BE2C (cell line): ENCODE measurements around the gene TNS2.

ENCODE experiments used
- DNase-seq: peaks from one replicate; pipeline ENCODE4 v3.0.0-alpha.2; 2020
- H3K27me3 ChIP-seq: fragments of 250-450 bp; sonication (Bioruptor Pico); 2 replicates; pipeline ENCODE4 v1.5.1; 2020; ENCODE audit warnings: mild to moderate bottlenecking
- H3K36me3 ChIP-seq: fragments of 250-450 bp; sonication (Bioruptor Pico); 2 replicates; pipeline ENCODE4 v1.5.1; 2020; ENCODE audit warnings: mild to moderate bottlenecking
- H3K4me1 ChIP-seq: fragments of 250-450 bp; sonication (Bioruptor Pico); 2 replicates; pipeline ENCODE4 v1.5.1; 2020
- H3K4me3 ChIP-seq: 2 replicates; pipeline ENCODE4 v1.5.1; 2011; ENCODE audit warnings: low read depth, low read length
- H3K9me3 ChIP-seq: fragments of 250-450 bp; sonication (Bioruptor Pico); 2 replicates; pipeline ENCODE4 v1.5.1; 2020
- TF ChIP-seq, protein P1 (sequence below): IDR thresholded peaks from 2 replicates; pipeline ENCODE4 v1.5.1; 2012; ENCODE audit warnings: mild to moderate bottlenecking, low read depth, low read length

Gene TNS2

DNA sequence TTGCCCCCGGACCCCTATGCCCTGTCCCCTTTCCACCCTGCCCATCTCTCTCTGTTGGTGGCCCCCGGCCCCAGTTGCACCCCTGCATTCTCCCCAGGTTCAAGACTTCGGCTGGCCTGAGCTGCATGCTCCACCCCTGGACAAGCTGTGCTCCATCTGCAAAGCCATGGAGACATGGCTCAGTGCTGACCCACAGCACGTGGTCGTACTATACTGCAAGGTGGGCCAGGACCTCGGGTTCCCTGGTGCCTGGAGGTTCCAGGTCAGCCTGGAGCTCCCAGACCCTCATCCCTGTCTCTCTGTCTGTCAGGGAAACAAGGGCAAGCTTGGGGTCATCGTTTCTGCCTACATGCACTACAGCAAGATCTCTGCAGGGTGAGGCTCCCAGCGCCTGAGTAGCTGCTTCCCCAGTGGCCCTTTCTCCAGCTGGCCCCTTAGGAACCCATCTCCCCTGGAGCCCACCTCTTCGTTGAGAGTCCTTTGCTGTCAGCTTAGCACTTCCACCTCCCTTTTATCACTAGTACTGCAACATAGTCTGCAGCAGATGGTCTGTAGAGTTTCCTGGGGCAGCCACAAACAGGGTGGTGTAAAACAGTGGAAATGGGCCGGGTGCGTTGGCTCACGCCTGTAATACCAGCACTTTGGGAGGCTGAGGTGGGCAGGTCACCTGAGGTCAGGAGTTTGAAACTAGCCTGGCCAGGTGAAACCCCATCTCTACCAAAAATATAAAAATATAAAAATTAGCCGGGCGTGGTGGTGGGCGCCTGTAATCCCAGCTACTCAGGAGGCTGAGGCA lies 5.8 kb downstream of the TNS2 start:
- DNase-seq, result no peak
- TF ChIP-seq, protein P1, sequence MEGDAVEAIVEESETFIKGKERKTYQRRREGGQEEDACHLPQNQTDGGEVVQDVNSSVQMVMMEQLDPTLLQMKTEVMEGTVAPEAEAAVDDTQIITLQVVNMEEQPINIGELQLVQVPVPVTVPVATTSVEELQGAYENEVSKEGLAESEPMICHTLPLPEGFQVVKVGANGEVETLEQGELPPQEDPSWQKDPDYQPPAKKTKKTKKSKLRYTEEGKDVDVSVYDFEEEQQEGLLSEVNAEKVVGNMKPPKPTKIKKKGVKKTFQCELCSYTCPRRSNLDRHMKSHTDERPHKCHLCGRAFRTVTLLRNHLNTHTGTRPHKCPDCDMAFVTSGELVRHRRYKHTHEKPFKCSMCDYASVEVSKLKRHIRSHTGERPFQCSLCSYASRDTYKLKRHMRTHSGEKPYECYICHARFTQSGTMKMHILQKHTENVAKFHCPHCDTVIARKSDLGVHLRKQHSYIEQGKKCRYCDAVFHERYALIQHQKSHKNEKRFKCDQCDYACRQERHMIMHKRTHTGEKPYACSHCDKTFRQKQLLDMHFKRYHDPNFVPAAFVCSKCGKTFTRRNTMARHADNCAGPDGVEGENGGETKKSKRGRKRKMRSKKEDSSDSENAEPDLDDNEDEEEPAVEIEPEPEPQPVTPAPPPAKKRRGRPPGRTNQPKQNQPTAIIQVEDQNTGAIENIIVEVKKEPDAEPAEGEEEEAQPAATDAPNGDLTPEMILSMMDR, result no peak
- Histone ChIP-seq H3K9me3 (no peaks in the 10 kb centered on the region), H3K4me1 (peaks cover 7% of the 10 kb centered on the region), H3K27me3 (no peaks in the 10 kb centered on the region), H3K36me3 (no peaks in the 10 kb centered on the region), H3K4me3 (no peak overlapping the region)

DNA sequence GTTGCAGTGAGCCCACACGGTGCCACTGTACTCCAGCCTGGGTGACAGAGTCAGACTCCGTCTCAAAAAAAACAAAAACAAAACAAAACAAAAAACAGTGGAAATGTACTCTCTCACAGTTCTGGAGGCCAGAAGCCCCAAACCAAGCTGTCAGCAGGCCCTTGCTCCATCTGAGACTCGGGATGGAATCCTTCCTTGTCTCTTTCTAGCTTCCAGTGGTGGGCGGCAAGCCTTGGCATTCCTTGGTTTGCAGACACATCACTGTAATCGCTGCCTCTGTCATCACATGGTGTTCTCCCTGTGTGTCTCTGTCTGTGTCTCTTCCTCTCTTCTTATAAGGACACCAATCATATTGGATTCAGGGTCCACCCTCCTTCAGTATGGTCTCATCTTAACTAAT lies 6.4 kb downstream of the TNS2 start:
- Histone ChIP-seq H3K4me3 (no peak overlapping the region), H3K36me3 (no peaks in the 10 kb centered on the region), H3K27me3 (no peaks in the 10 kb centered on the region), H3K9me3 (no peaks in the 10 kb centered on the region), H3K4me1 (peaks cover 7% of the 10 kb centered on the region; the same call in 1 of the 2 replicates)
- TF ChIP-seq, protein P1, result no peak
- no peak for DNase-seq

DNA sequence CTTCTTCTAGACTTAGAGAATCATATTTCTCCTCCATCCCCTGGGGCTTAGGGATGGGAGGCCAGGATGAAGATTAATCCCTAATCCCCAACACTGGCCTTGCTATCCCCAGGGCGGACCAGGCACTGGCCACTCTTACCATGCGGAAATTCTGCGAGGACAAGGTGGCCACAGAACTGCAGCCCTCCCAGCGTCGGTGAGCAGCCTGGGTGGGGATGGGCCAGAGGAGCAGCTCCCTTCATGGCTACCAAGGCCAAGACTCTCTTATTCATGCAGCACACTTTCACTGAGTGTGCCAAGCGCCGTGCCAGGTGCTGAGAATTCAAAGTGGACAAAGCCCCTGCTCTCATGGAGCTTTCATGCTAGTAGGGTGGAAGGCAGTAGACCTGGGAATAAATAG lies 7.0 kb downstream of the TNS2 start:
- no peak for DNase-seq
- Histone ChIP-seq H3K4me1 (peaks cover 7% of the 10 kb centered on the region; the same call in 1 of the 2 replicates), H3K9me3 (no peaks in the 10 kb centered on the region), H3K36me3 (no peaks in the 10 kb centered on the region), H3K4me3 (no peak overlapping the region), H3K27me3 (no peaks in the 10 kb centered on the region)
- TF ChIP-seq, protein P1, result no peak

DNA sequence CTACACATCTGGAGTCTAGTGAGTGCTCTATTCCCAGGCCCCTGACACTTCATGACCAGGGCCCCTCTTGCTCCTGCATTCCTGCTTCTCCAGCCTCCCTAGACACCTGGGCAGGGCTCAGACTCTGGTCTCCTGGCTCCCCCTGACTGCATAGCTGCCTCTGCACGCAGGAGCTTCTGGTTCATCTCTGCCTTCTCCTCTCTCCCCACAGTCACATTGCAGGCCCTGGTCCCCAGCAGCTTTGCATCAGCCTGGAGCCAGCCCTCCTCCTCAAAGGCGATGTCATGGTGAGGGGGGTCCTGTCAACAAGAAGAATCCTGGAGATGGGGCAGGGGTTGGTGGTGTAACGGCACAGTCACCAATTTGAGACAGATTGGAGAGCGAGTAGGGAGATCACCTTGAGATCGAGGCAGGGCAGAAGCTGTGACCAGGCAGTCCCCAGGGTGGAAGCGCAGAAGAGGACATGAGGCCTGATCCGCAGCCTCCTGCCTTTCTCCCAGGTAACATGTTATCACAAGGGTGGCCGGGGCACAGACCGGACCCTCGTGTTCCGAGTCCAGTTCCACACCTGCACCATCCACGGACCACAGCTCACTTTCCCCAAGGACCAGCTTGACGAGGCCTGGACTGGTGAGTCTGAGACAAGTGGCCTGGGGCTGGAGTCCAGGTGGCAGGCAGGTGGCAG lies 8.1 kb downstream of the TNS2 start:
- peaks cover 7% of the 10 kb centered on the region; the same call in 1 of the 2 replicates for H3K4me1 ChIP-seq
- H3K27me3 ChIP-seq, result no peaks in the 10 kb centered on the region
- H3K36me3 ChIP-seq, result no peaks in the 10 kb centered on the region
- H3K9me3 ChIP-seq, result no peaks in the 10 kb centered on the region
- DNase-seq, result no peak
- TF ChIP-seq, protein P1, result no peak
- no peak overlapping the region for H3K4me3 ChIP-seq

DNA sequence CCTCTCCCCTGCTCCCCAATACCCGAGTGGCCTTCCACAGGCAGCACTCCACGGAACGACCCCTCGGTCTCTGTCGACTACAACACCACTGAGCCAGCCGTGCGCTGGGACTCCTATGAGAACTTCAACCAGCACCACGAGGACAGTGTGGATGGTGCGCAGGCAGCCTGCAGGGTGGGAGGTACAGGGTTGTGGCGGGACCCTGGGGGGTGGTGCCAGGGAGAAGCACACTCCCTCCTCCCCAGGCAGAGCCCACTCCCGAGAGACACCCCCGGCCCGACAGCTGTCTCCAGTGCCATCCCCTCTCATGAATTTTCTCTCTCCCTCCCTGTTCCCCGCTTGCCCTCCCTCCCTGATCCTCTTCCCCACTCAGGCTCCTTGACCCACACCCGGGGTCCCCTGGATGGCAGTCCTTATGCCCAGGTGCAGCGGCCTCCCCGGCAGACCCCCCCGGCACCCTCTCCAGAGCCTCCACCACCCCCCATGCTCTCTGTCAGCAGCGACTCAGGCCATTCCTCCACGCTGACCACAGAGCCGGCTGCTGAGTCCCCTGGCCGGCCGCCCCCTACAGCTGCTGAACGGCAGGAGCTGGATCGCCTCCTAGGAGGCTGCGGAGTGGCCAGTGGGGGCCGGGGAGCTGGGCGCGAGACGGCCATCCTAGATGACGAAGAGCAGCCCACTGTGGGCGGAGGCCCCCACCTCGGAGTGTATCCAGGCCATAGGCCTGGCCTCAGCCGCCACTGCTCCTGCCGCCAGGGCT lies 9.0 kb downstream of the TNS2 start:
- TF ChIP-seq, protein P1, result no peak
- H3K27me3 ChIP-seq, result no peaks in the 10 kb centered on the region
- H3K4me3 ChIP-seq, result no peak overlapping the region
- peaks cover under 1% of the 10 kb centered on the region; the same call in 1 of the 2 replicates for H3K4me1 ChIP-seq
- DNase-seq, result no peak
- H3K9me3 ChIP-seq, result no peaks in the 10 kb centered on the region
- no peaks in the 10 kb centered on the region for H3K36me3 ChIP-seq
